HG03575 (cell line): Measurements from ENCODE around the gene RALA.

Experiments
- ATAC-seq: cut with Tn5 transposase; IDR thresholded peaks from one replicate; pipeline ENCODE4 v1.9.1; 2021; ENCODE audit not compliant: unreplicated experiment, insufficient number of reproducible peaks, low FRiP score; ENCODE audit errors: extremely low read depth

The RALA gene

DNA sequence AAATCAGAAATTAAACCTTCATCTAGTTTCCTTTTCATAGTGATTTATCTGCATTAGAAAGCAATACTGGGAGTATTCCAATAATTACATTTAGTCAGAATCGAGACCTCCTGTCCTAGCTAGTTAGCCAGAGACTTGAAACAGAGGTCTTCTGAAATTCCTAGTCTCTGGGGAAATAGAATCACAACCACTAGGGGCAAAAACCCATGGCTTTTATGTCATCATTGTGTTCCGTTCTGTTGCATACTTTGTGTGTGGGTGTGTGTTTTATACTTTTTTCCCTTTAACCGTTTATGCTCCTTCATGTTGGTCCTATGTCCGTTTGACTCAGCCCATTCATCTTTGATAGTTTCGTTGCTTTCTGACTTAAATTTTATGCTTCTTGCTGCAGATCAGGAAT lies 79.8 kb downstream of the RALA start:
- no peak for ATAC-seq

DNA sequence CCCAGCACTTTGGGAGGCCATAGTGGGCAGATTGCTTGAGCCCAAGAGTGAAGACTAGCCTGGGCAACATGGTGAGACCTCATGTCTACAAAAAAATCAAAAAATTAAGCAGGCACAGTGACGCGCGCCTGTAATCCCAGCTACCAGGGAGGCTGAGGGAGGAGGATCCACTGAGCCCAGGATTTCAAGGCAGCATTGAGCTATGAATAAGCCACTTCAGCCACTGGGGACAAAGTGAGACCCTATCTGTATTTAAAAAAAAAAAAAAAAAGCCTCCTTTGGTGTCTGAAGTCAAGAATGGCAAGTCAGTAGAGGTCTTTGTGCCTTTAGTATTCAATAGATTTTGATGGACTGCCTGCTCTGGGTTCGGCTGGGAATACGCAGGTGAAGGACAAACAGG lies 85.7 kb downstream of the RALA start:
- ATAC-seq: no peak

DNA sequence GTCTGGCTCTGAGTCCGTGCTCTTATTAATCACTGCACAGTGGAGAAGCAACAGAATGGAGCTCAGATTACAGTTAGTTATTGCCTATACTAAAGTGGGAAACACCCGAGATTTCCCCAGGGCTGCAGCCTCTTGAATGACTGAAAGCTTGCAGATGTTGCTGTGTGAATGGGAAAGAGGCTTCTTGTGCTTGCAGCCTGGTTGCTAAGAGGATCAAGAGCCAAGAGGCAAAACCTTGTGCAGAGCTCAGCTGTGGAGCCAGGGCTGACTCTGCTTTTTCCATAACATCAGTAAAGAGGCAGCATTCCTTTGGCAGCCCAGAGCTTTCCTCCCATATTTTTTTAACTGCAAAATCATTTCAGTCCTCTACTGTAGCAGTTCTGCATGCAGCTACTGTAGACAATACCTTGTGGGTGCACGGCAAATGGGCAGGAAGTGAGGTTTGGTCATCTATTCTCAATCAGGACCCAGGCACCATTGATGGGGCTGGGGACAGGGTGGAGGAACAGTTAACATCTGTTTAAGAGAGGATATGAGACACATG lies 86.5 kb downstream of the RALA start:
- peak; percentile 73 for ATAC-seq

- no peak for ATAC-seq
Observed at GRCh38 chr7:39712751-39713150, 89.4 kb downstream of the RALA start.

DNA sequence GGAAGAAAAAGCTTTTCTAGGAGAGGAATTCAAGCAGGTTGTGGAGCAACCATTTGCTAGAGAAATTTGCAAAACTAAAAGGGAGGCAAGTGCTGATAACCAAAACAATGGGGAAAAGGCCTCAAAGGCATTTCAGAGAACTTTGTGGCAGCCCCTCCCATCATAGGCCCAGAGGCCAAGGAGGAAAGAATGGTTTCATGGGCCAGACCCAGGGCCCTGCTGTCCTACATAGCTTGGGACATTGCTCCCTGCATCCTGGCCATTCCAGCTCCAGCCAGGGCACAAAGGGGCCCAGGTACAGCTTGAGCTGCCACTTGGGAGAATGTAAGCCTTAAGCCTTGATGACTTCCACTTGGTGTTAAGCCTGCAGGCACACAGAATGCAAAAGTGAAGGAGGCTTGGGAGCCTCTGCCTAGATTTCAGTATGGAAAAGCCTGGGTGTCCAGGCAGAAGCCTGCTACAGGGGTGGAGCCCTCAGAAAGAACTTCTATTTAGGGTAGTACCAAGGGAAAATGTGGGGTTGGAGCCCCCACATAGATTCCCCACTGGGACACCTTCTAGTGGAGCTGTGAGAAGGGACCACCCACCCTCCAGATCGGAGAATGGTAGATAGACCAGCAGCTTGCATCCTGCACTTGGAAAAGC lies 91.2 kb downstream of the RALA start:
- no peak for ATAC-seq

GRCh38 chr7:39720586-39720985 lies 97.2 kb downstream of the RALA start:
- no peak for ATAC-seq

GRCh38 chr7:39721345-39721744 lies 98.0 kb downstream of the RALA start:
- ATAC-seq: no peak

GRCh38 chr7:39721919-39722597 lies 98.7 kb downstream of the RALA start:
- no peak for ATAC-seq

DNA sequence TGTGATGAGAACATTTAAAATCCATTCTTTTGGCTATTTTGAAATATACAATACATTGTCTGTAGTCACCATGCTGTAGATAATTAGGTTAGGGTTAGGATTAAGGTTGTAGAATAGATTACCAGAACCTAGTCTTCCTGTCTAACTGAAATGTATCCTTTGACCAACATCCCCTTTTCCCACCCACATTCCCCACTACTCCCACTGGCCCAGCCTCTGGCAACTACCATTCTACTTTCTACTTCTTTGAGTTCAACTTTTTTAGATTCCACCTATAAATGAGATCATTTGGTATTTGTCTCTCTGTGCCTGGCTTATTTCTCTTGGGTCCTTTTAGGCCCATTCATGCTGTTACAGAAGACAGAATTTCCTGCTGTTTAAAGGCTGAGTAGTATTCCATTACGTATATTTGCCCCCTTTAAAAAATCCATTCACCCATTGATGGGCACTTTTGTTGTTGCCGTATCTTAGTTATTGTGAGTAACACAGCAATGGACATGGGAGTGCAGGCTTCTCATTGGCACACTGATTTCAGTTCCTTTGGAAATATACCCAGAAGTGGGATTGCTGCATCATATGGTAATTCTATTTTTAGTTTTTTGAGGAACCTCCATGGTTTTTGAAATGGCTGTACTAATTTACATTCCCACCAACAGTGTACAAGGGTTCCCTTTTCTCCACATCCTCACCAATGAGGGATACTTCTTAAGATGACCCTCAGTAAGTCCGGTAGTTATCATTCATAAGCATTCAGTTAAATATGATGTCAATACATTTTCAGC lies 104.0 kb downstream of the RALA start:
- ATAC-seq: no peak

- peak; percentile 86 for ATAC-seq
Observed at GRCh38 chr7:39732837-39733804, 109.7 kb downstream of the RALA start.

- no peak for ATAC-seq
Observed at GRCh38 chr7:39733881-39734632, 110.7 kb downstream of the RALA start.

GRCh38 chr7:39734633-39735004 lies 111.2 kb downstream of the RALA start:
- no peak for ATAC-seq

- ATAC-seq: no peak
Observed at GRCh38 chr7:39735903-39736302, 112.5 kb downstream of the RALA start.

- ATAC-seq: no peak
Observed at GRCh38 chr7:39741942-39742623, 118.7 kb downstream of the RALA start.

- no peak for ATAC-seq
Observed at GRCh38 chr7:39744620-39745019, 121.2 kb downstream of the RALA start.

DNA sequence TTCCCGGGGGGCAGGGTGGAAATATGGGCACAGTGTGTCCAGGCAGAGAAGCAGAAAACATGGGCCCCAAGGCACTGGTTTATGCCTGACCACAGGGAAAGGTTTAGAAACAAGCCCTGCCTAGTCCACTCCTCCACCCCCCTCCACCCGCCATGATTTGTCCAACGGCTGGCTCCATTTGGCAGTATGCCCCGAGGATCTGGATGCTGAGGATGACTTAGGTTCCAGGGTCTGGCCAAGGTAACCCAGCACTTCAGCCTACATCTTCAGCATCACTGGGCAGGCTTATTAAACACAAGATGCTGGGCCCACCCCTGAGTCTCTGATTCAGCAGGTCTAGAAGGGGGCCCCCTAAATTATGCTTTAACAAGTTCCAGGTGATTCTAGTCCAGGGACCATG lies 121.9 kb downstream of the RALA start:
- ATAC-seq: no peak

DNA sequence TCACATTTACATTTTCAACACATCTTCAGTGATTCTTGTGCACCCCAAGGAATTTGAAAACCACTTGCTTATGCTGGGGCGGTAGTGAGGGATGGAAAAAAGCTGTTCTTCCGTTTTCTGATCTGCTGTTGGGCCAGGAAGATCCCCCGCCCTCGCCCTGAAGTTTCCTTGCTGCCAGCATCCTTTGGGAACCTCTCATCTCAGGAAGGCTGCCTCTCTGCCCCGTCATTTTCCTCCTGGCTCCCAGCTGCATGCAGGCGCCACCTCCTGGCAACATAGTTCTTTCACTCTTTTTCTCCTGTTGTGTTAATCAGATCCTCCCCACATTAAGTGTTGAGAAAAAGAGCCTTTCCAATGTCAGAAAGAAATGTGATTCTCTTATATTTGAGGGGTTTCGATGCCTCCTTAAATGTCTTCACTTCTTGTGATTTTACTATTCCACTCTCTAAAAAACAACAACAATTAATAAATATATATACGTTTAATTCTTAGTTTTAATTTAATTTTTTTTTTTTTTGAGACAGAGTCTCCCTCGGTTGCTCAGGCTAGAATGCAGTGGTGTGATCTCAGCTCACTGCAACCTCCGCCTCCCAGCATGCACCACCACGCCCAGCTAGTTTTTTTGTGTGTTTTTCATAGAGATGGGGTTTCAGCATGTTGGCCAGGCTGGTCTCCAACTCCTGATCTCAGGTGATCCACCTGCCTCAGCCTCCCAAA lies 122.9 kb downstream of the RALA start:
- no peak for ATAC-seq
